ENCODE results near the gene MRPL14. TPM values are rescaled to one million over a fixed set of nuclear protein-coding genes. Genes with fewer than 3 reads are reported as not detected.

MRPL14 gene
- total and polyA plus RNA-seq, 2 of the 8 experiments (the other 6 are each of a cell fraction or from before 2014, with no cell fraction given), result 82.0 to 97.1 TPM

- peaks cover 0 to 18% (median 13%) of the 10 kb centered on the region in 4 experiments; a peak in 6 of 7 replicates for H3K4me1 ChIP-seq (replicated peaks in 1 of 4; ENCODE audit: control insufficient read depth in 3 of 4, insufficient read depth in 4 of 4, low read length in 3 of 4)
- no peaks in the 10 kb centered on the region for H3K79me1 ChIP-seq (ENCODE audit: low read depth, low read length)
- POLR2A ChIA-PET (ENCODE audit: partially characterized antibody), result interaction anchor here (0.7 to 2.5 kb wide), 7 partner anchors 9 to 81 kb away, joined by 3 to 7 read pairs (median 6); partner anchors contain the start of genes HSP90AB1 and SLC29A1
- H3K79me2 ChIP-seq (ENCODE audit: control insufficient read depth in 1 of 2, insufficient read depth in 2 of 2, low read length in 2 of 2), result no peaks in the 10 kb centered on the region
- no peak overlapping the region for H3K4ac ChIP-seq (replicated peaks; ENCODE audit: insufficient read length, low read depth, low read length)
- H2BK120ac ChIP-seq (replicated peaks; ENCODE audit: low read depth, low read length), result no peak overlapping the region
- H3K4me2 ChIP-seq (ENCODE audit: insufficient read depth in 1 of 2, low read depth in 2 of 2, low read length in 2 of 2), result peak overlapping the region; percentile 27 to 41
- no peak overlapping the region for H4K8ac ChIP-seq (ENCODE audit: extremely low read depth, insufficient read depth, low read length)
- 0 out of 7 replicates have a peak, but pooled peaks cover 0 to 4% (median 0%) of the 10 kb centered on the region in 4 experiments for H3K27me3 ChIP-seq (replicated peaks in 1 of 4; ENCODE audit: control insufficient read depth in 3 of 4, extremely low read depth in 1 of 4, insufficient read depth in 3 of 4, low read length in 3 of 4)
- no peak for TF ChIP-seq TAF7 (optimal IDR thresholded peaks at IDR 0.05; ENCODE audit: borderline replicate concordance, low read depth, low read length)
- TF ChIP-seq SIX5 (IDR thresholded peaks at IDR 0.05; ENCODE audit: low read depth, low read length), result no peak
- TF ChIP-seq SP2 (IDR thresholded peaks at IDR 0.05; ENCODE audit: low read length), result no peak
- TF ChIP-seq ASH2L (IDR thresholded peaks at IDR 0.05; ENCODE audit: low read length), result peak; percentile 76
- TF ChIP-seq TAF1 (IDR thresholded peaks at IDR 0.05; ENCODE audit: low read depth, low read length), result 0 out of 2 replicates have a peak, but pooled peaks have one; percentile 40
- no peak for TF ChIP-seq SUZ12 (IDR thresholded peaks at IDR 0.05; ENCODE audit: low read length)
- TF ChIP-seq POLR2AphosphoS5 (IDR thresholded peaks at IDR 0.05; ENCODE audit: low read depth, low read length), result no peak; the same call in 1 of the 2 replicates
- TF ChIP-seq ZNF274 (IDR thresholded peaks at IDR 0.05; ENCODE audit: borderline replicate concordance, extremely low read depth, low read length), result no peak
- no peak for TF ChIP-seq ATF3 (IDR thresholded peaks at IDR 0.05; ENCODE audit: insufficient read depth, low read depth, low read length)
- no peak for TF ChIP-seq RAD21 (IDR thresholded peaks at IDR 0.05 in 1 of 2, conservative IDR thresholded peaks at IDR 0.05 in 1 of 2; ENCODE audit: low read depth in 2 of 2, low read length in 2 of 2)
- no peak for TF ChIP-seq YY1 (IDR thresholded peaks at IDR 0.05; ENCODE audit: low read depth, low read length)
- no peaks in the 10 kb centered on the region for H4K20me1 ChIP-seq (replicated peaks in 1 of 2; ENCODE audit: control insufficient read depth in 1 of 2, insufficient read depth in 2 of 2, low read length in 2 of 2)
- peak overlapping the region; percentile 87 for H4K91ac ChIP-seq (replicated peaks; ENCODE audit: insufficient read length, low read length)
- no peak overlapping the region for H3K27ac ChIP-seq (ENCODE audit: low read depth, low read length)
- peak overlapping the region; percentile 29 for H4K5ac ChIP-seq (ENCODE audit: insufficient read length, low read depth, low read length)
- H2BK12ac ChIP-seq (ENCODE audit: low read depth, low read length), result peak overlapping the region; percentile 78
- FAIRE-seq (no peak), DNase-seq (ENCODE audit: low read depth in 1 of 2, low spot score in 2 of 2) (peak in 1 of 2 experiments; percentile 61)
- no peaks in the 10 kb centered on the region for H3K36me3 ChIP-seq (ENCODE audit: control insufficient read depth in 2 of 4, insufficient read depth in 4 of 4, low read length in 3 of 4)
- peak overlapping the region; percentile 13; the same call in 1 of the 2 replicates for H2BK15ac ChIP-seq (ENCODE audit: low read length)
- no peak overlapping the region for H3K14ac ChIP-seq (ENCODE audit: insufficient read length)
- peak overlapping the region; percentile 71; the same call in 1 of the 2 replicates for H2AFZ ChIP-seq (ENCODE audit: low read length)
- H3K18ac ChIP-seq (ENCODE audit: extremely low read depth, low read length), result peak overlapping the region; percentile 57
- WGBS, 2 experiments (ENCODE audit: extremely low coverage in 1 of 2, insufficient coverage in 1 of 2, insufficient read length in 1 of 2, insufficient replicate concordance in 2 of 2, low coverage in 1 of 2, low lambda C conversion rate in 2 of 2, missing lambda C conversion rate in 1 of 2), result 44% methylated on average over 12 of the region's 16 CpGs; no CpG with 5 or more reads in 1 of the 2 experiments
- peak overlapping the region; percentile 63; the same call in 1 of the 2 replicates for H2BK5ac ChIP-seq (ENCODE audit: low read depth, low read length)
- no peaks in the 10 kb centered on the region for H3K23me2 ChIP-seq (ENCODE audit: low read depth, low read length)
- H3K56ac ChIP-seq (replicated peaks; ENCODE audit: insufficient read length, low read depth, low read length), result no peak overlapping the region
- CTCF ChIA-PET (ENCODE audit: partially characterized antibody), result interaction anchor here (0.6 to 1.2 kb wide), 7 partner anchors 10 to 568 kb away, joined by 3 to 5 read pairs (median 4); no protein-coding TSS in a partner anchor
- H3K9me3 ChIP-seq (ENCODE audit: insufficient read depth in 2 of 2, low read depth in 1 of 2, low read length in 1 of 2), result no peaks in the 10 kb centered on the region
- no peak overlapping the region for H2AK5ac ChIP-seq (ENCODE audit: low read depth, low read length)
- H3K9ac ChIP-seq (replicated peaks in 1 of 4; ENCODE audit: extremely low read depth in 1 of 4, low read depth in 3 of 4, low read length in 3 of 4), result no peak overlapping the region
- H2BK20ac ChIP-seq (ENCODE audit: low read length), result peak overlapping the region; percentile 98
- H3K23ac ChIP-seq (ENCODE audit: insufficient read length), result no peak overlapping the region
- peak overlapping the region in 1 of 4 experiments; percentile 2; a peak in 1 of 8 replicates for H3K4me3 ChIP-seq (ENCODE audit: extremely low read depth in 1 of 4, insufficient read depth in 2 of 4, low read depth in 3 of 4, low read length in 4 of 4)
These were observed 39.4 kb upstream of the MRPL14 start for GRCh38 chr6:44166591-44167184.
